MCF 10A (cell line): ENCODE results near the gene RCOR1. TPM values are rescaled to one million over a fixed set of nuclear protein-coding genes. Genes with fewer than 3 reads are reported as not detected.

ENCODE experiments used
- Bru-seq: library from RNA; stranded (reverse); fragments of 400-500 nt; gene quantifications from one replicate; lab custom pipeline; 2021; lab: Mats Ljungman, UMichigan
- BruChase-seq, 2 experiments: library from RNA; stranded (reverse); fragments of 400-500 nt; gene quantifications; one replicate each; lab custom pipeline; 2021; lab: Mats Ljungman, UMichigan
- BruUV-seq: library from RNA; stranded (reverse); fragments of 400-500 nt; replicated peaks from 2 replicates; lab custom pipeline; 2021; lab: Mats Ljungman, UMichigan
- CTCF ChIA-PET: fragments of 300-600 bp; sonication (Branson Sonifier 250); formaldehyde crosslinking; extraction: SDS; loops from one replicate; lab custom pipeline; 2021; ENCODE audit warnings: antibody characterized with exemption, inconsistent platforms; lab: Yijun Ruan, JAX
- POLR2A ChIA-PET: fragments of 300-600, 350-650 bp; sonication (Branson Sonifier 250); formaldehyde crosslinking; extraction: SDS; loops from one replicate; lab custom pipeline; 2020; ENCODE audit warnings: antibody characterized with exemption, inconsistent platforms; lab: Yijun Ruan, JAX
- DNase-seq: peaks from one replicate; pipeline ENCODE4 v3.0.0-alpha.2; 2018; ENCODE audit not compliant: unreplicated experiment
- H3K27ac Mint-ChIP-seq: one replicate; pipeline ENCODE4 v1.8.0; 2022; ENCODE audit warnings: mild to moderate bottlenecking, low read depth, mixed read lengths; ENCODE audit not compliant: unreplicated experiment
- H3K27me3 Mint-ChIP-seq: one replicate; pipeline ENCODE4 v1.8.0; 2022; ENCODE audit warnings: mixed read lengths; ENCODE audit not compliant: insufficient read depth, unreplicated experiment
- H3K36me3 Mint-ChIP-seq: one replicate; pipeline ENCODE4 v1.8.0; 2022; ENCODE audit warnings: mild to moderate bottlenecking, moderate library complexity, mixed read lengths; ENCODE audit not compliant: insufficient read depth, unreplicated experiment
- H3K4me1 Mint-ChIP-seq: one replicate; pipeline ENCODE4 v1.8.0; 2022; ENCODE audit warnings: mixed read lengths; ENCODE audit not compliant: insufficient read depth, unreplicated experiment
- H3K4me3 Mint-ChIP-seq: one replicate; pipeline ENCODE4 v1.8.0; 2022; ENCODE audit warnings: mild to moderate bottlenecking, moderate library complexity, mixed read lengths; ENCODE audit not compliant: unreplicated experiment
- H3K9me3 Mint-ChIP-seq: one replicate; pipeline ENCODE4 v1.8.0; 2022; ENCODE audit warnings: mixed read lengths; ENCODE audit not compliant: unreplicated experiment
- CTCF ChIP-seq: fragments of 200-600 bp; IDR thresholded peaks from one replicate; pipeline ENCODE4 v1.8.0; 2022; ENCODE audit warnings: antibody characterized with exemption, mild to moderate bottlenecking; ENCODE audit not compliant: unreplicated experiment
- intact Hi-C: fragments of 100-400 bp; cut with micrococcal nuclease; formaldehyde crosslinking; loops from 2 replicates; pipeline ENCODE4 v1.14.1; 2022
- long read RNA-seq: library from polyadenylated mRNA; stranded (forward); transcript quantifications from one replicate; pipeline ENCODE4 v2.0.0, GENCODE V29; 2022
- total RNA-seq: library from RNA; stranded (reverse); gene quantifications from 2 replicates; pipeline ENCODE4 v1.2.3, GENCODE V29; 2022

Gene RCOR1
- total RNA-seq: 45.6 and 55.9 TPM in 2 replicates
- percentile 80 among the genes with signal in this experiment for Bru-seq, nascent RNA
- BruChase-seq, experiment 1, labeled RNA remaining after a 6-hour chase: percentile 88 among the genes with signal in this experiment
- BruChase-seq, experiment 2, labeled RNA remaining after a 2-hour chase: percentile 85 among the genes with signal in this experiment
- long read RNA-seq, full-length matches to known transcripts: 61 of 91 reads
- long read RNA-seq, partial matches to known transcripts: 5 of 91 reads
- long read RNA-seq, other reads (novel, unspliced or antisense): 25 of 91 reads

GRCh38 chr14:102591944-102592762 is at the start of gene RCOR1:
TSS of gene RCOR1 (plus strand) at chr14:102592649. CDS start at chr14:102592887, 238 bp downstream.
- ChIA-PET POLR2A (interaction anchor here (1.6 to 4.2 kb wide), 7 partner anchors 12 to 102 kb away, joined by 8 to 88 read pairs (median 11); no protein-coding TSS in a partner anchor), CTCF (interaction anchor here (1.2 kb wide), 1 partner anchor 62 kb away, joined by 3 read pairs; no protein-coding TSS in a partner anchor)
- Mint-ChIP-seq H3K4me3 (peak within 1 kb of the TSS; percentile 85), H3K9me3 (no peaks in the 10 kb centered on the region), H3K36me3 (peaks cover 27% of the 10 kb centered on the region), H3K4me1 (peaks cover 29% of the 10 kb centered on the region), H3K27ac (peak within 1 kb of the TSS; percentile 85), H3K27me3 (no peaks in the 10 kb centered on the region)
- no peak for TF ChIP-seq CTCF
- DNase-seq: peak; percentile 97
- intact Hi-C loops: loop anchor here (2.0 kb wide), 1 partner anchor 39 kb away; no protein-coding TSS in a partner anchor
- no TSS peak for BruUV-seq

- Mint-ChIP-seq H3K27me3 (no peaks in the 10 kb centered on the region), H3K27ac (no peak overlapping the region), H3K36me3 (no peaks in the 10 kb centered on the region), H3K4me3 (no peak overlapping the region), H3K9me3 (no peaks in the 10 kb centered on the region), H3K4me1 (peaks cover 29% of the 10 kb centered on the region)
- TF ChIP-seq CTCF: no peak
- ChIA-PET CTCF (interaction anchor here (0.6 to 1.4 kb wide), 4 partner anchors 12 to 129 kb away, joined by 3 to 5 read pairs (median 4); no protein-coding TSS in a partner anchor), POLR2A (interaction anchor here (0.6 to 1.8 kb wide), 7 partner anchors 11 to 984 kb away, joined by 3 to 9 read pairs (median 5); no protein-coding TSS in a partner anchor)
- BruUV-seq: no TSS peak
- DNase-seq: peak; percentile 40
- intact Hi-C loops: no loop called here
These were observed 48.3 kb upstream of the RCOR1 start for GRCh38 chr14:102544046-102544746.

GRCh38 chr14:102544747-102545460 is 47.5 kb upstream of the RCOR1 start:
- peak overlapping the region; percentile 18 for H3K4me3 Mint-ChIP-seq
- intact Hi-C loops: no loop called here
- TF ChIP-seq CTCF: no peak
- H3K36me3 Mint-ChIP-seq: no peaks in the 10 kb centered on the region
- ChIA-PET POLR2A (interaction anchor here (0.6 to 1.6 kb wide), 5 partner anchors 12 to 984 kb away, joined by 3 to 6 read pairs (median 5); no protein-coding TSS in a partner anchor), CTCF (interaction anchor here (1.4 to 1.5 kb wide), 2 partner anchors 12 to 20 kb away, joined by 3 to 5 read pairs; no protein-coding TSS in a partner anchor)
- no TSS peak for BruUV-seq
- no peaks in the 10 kb centered on the region for H3K27me3 Mint-ChIP-seq
- peak; percentile 61 for DNase-seq
- peak overlapping the region; percentile 83 for H3K27ac Mint-ChIP-seq
- H3K4me1 Mint-ChIP-seq: peaks cover 30% of the 10 kb centered on the region
- H3K9me3 Mint-ChIP-seq: no peaks in the 10 kb centered on the region
